ENCODE measurements around the gene GCSH.
"Not testable (repeated sequence)": the region's sequence is repeated elsewhere in the genome, so short reads cannot be mapped to it uniquely, and the experiment has no call there.

GCSH gene

DNA sequence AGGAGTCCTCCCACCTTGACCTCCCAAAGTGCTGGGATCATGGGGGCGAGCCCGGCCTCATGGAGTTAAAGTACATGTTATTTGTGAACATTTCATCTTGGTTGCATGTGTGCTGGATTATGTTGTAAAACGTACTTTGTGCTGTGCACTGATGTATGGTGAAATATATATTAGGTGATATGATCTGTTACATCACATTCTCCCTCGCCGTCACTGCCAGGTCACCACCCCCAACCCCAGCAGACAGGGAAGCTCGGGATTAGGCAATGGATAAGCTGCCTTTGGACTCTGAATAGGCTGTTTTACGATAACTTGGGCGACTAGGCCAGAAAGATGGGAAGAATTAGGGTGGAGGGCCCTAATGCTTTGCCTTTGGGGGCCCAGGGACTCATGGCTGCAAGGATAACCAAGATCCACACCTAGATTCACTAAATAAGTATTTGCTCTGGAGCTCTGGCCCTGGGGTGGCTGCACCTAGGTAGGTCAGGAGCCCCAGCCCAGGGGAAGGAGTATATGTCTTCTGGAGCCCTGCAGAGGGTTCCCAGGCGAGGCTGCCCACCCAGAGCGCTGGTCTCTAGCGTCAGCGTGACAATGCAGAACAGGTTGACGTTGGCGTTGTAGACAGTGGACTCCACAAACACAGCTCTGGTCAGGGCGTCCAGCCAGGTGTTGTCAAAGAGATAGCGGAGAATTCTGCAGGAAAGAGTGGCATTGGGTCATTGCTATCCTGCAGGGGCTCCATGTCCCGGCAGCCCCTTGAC is 27.1 kb upstream of the GCSH start:
- no peak overlapping the region for H3K27ac ChIP-seq
- H3K9me3 ChIP-seq = no peaks in the 10 kb centered on the region
- intact Hi-C loops (cut with DNase I; ENCODE audit: low total_unique reads) = no loop called here
- H3K4me3 ChIP-seq = no peak overlapping the region
- TF ChIP-seq, protein P1, sequence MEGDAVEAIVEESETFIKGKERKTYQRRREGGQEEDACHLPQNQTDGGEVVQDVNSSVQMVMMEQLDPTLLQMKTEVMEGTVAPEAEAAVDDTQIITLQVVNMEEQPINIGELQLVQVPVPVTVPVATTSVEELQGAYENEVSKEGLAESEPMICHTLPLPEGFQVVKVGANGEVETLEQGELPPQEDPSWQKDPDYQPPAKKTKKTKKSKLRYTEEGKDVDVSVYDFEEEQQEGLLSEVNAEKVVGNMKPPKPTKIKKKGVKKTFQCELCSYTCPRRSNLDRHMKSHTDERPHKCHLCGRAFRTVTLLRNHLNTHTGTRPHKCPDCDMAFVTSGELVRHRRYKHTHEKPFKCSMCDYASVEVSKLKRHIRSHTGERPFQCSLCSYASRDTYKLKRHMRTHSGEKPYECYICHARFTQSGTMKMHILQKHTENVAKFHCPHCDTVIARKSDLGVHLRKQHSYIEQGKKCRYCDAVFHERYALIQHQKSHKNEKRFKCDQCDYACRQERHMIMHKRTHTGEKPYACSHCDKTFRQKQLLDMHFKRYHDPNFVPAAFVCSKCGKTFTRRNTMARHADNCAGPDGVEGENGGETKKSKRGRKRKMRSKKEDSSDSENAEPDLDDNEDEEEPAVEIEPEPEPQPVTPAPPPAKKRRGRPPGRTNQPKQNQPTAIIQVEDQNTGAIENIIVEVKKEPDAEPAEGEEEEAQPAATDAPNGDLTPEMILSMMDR (IDR thresholded peaks at IDR 0.05) = no peak
- DNase-seq = no peak
- no peaks in the 10 kb centered on the region for H3K36me3 ChIP-seq
- no peaks in the 10 kb centered on the region for H3K4me1 ChIP-seq
- no peaks in the 10 kb centered on the region for H3K27me3 ChIP-seq

DNA sequence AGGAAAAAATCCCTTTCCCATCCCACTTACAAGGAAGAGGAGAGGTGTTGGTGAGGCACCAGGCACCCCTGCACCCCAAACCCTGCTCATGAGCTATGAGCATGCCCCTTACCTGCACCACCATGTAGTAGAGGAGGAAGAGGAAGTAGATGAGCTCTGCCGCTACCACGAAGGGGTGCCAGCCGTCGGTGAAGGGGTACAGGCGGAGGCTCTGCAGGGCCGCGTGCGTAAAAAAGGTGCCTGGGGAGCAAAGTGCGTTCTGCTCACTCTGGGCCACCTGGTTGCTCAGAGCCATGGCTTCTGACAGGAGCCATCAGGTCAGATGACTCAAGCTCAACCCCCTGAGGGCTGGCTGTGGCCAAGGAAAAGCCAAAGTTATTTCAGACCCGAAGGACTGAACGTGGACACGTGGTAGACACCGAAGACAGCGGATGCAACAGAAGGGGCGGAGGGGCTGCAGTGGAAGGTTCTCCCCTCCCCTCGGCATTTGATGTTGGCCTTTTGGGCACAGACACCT is 25.3 kb upstream of the GCSH start:
- intact Hi-C loops (cut with DNase I; ENCODE audit: low total_unique reads) = no loop called here
- Histone ChIP-seq H3K4me3 (no peak overlapping the region), H3K36me3 (no peaks in the 10 kb centered on the region), H3K4me1 (no peaks in the 10 kb centered on the region), H3K9me3 (no peaks in the 10 kb centered on the region), H3K27me3 (no peaks in the 10 kb centered on the region), H3K27ac (no peak overlapping the region)
- TF ChIP-seq, protein P1 (IDR thresholded peaks at IDR 0.05) = no peak
- no peak for DNase-seq

DNA sequence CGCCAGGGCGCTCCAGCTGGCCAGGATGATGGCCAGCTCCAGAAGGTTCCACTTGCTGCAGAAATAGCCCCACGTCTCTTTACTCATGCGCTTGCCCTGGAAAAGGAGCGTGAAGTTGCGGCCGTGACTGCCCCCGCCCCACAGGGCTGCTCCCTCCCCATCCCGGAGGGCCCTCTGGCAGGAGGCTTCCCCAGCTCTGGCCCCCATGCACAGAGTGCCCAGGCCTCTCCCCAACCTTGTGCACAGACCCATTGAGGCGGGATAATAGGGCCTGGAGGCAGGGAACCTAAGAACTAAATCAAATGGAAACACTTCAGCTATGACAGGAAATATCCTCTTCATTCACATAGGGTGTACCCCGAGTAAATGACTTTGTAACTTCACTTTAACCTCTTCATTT is 21.2 kb upstream of the GCSH start:
- Histone ChIP-seq H3K36me3 (no peaks in the 10 kb centered on the region), H3K9me3 (no peaks in the 10 kb centered on the region), H3K27ac (no peak overlapping the region), H3K27me3 (no peaks in the 10 kb centered on the region), H3K4me1 (no peaks in the 10 kb centered on the region), H3K4me3 (no peak overlapping the region)
- DNase-seq = no peak
- TF ChIP-seq, protein P1 (IDR thresholded peaks at IDR 0.05) = no peak
- intact Hi-C loops (cut with DNase I; ENCODE audit: low total_unique reads) = no loop called here

DNA sequence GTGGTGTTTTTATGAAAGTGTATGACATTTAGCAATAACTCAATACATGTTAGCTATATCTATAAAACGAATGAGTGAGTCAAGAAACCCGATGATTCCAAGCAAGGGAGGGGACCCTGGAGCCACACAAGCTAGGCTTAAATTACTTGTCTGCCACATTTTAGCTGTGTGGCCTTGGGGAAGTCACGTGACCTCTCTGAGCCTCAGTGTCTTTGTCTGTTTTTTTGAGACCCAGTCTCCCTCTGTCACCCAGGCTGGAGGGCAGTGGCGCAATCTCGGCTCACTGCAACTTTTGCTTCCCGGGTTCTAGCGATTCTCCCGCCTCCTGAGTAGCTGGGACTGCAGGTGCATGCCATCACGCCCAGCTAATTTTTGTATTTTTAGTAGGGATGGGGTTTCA is 20.1 kb upstream of the GCSH start:
- H3K9me3 ChIP-seq = no peaks in the 10 kb centered on the region

DNA sequence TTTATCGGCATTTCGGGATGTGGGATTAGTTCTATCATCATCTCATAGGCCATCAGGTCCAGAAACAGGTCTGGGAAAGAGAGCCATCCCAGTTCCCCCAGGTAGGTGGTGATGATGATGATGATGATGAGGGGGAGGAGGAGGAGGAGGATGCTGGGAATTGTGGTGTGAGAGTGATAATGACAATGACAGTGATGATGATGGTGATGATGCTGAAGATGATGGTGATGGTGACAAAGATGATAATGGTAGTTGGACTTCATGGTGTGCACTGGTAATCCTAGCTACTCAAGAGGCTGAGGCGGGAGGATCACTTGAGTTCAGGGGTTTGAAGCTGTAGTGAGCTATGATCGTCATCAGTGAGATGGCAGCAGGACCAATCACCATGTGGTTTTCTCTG is 16.3 kb upstream of the GCSH start:
- no peak overlapping the region for H3K4me3 ChIP-seq
- no peaks in the 10 kb centered on the region for H3K9me3 ChIP-seq

More for the DNA sequence above, 20.1 kb upstream of the GCSH start:
- H3K27ac ChIP-seq = no peak overlapping the region
- no peak for DNase-seq
- TF ChIP-seq, protein P1 (IDR thresholded peaks at IDR 0.05) = no peak
- no peaks in the 10 kb centered on the region for H3K4me1 ChIP-seq
- intact Hi-C loops (cut with DNase I; ENCODE audit: low total_unique reads) = no loop called here
- no peak overlapping the region for H3K4me3 ChIP-seq
- no peaks in the 10 kb centered on the region for H3K36me3 ChIP-seq
- H3K27me3 ChIP-seq = no peaks in the 10 kb centered on the region

DNA sequence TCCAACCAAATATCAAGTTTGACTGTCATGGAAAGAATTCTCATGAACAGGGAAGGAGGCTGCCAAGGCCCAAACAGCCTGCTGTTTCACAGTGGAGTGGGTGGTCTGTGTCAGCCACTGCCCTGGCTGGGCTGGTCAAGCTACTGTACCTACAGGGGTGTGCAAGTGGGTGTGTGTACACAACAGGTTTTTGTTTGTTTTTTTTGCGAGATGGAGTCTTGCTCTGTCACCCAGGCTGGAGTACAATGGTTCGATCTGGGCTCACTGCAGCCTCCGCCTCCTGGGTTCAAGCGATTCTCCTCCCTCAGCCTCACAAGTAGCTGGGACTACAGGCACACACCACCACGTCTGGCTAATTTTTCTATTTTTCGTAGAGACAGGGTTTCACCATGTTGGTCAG is 13.1 kb upstream of the GCSH start:
- H3K27ac ChIP-seq; intact Hi-C loops (cut with DNase I; ENCODE audit: low total_unique reads); H3K4me1 ChIP-seq; H3K27me3 ChIP-seq; H3K36me3 ChIP-seq; H3K9me3 ChIP-seq; DNase-seq; H3K4me3 ChIP-seq: not testable (repeated sequence)

More for the DNA sequence above, 16.3 kb upstream of the GCSH start:
- DNase-seq = no peak
- intact Hi-C loops (cut with DNase I; ENCODE audit: low total_unique reads) = no loop called here
- H3K4me1 ChIP-seq = no peaks in the 10 kb centered on the region
- no peaks in the 10 kb centered on the region for H3K27me3 ChIP-seq
- H3K36me3 ChIP-seq = no peaks in the 10 kb centered on the region
- H3K27ac ChIP-seq = no peak overlapping the region
- TF ChIP-seq, protein P1 (IDR thresholded peaks at IDR 0.05) = no peak

Data from tibial artery (tissue), 4 donors.